ENCODE measurements around the gene FAM240A.

GRCh38 chr3:46632792-46633191 lies 20.5 kb downstream of the FAM240A start:
- TF ChIP-seq, protein P1, sequence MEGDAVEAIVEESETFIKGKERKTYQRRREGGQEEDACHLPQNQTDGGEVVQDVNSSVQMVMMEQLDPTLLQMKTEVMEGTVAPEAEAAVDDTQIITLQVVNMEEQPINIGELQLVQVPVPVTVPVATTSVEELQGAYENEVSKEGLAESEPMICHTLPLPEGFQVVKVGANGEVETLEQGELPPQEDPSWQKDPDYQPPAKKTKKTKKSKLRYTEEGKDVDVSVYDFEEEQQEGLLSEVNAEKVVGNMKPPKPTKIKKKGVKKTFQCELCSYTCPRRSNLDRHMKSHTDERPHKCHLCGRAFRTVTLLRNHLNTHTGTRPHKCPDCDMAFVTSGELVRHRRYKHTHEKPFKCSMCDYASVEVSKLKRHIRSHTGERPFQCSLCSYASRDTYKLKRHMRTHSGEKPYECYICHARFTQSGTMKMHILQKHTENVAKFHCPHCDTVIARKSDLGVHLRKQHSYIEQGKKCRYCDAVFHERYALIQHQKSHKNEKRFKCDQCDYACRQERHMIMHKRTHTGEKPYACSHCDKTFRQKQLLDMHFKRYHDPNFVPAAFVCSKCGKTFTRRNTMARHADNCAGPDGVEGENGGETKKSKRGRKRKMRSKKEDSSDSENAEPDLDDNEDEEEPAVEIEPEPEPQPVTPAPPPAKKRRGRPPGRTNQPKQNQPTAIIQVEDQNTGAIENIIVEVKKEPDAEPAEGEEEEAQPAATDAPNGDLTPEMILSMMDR (IDR thresholded peaks at IDR 0.05 in 4 of 5, conservative IDR thresholded peaks at IDR 0.05 in 1 of 5): no peak
- TF ChIP-seq POLR2A (IDR thresholded peaks at IDR 0.05): no peak

Measured in gastrocnemius medialis (tissue), 4 donors.